Gastrocnemius medialis (tissue), 4 donors: ENCODE measurements around the gene MTARC1. TPM values are rescaled to one million over a fixed set of nuclear protein-coding genes. Genes with fewer than 3 reads are reported as not detected.

Source experiments
- ATAC-seq, 2 donors: fragments of 150-250 bp; one replicate each; pipeline ENCODE4 v1.9.1; 2016
- DNase-seq, 2 donors: peaks; one replicate each; pipeline ENCODE4 v3.0.0-alpha.2; 2019
- H3K27ac ChIP-seq, 4 donors: fragments of 200-600 bp; sonication (generic); 1 replicate in 1 of 4; 2 replicates in 3 of 4; pipeline ENCODE4 v1.5.1; 2016 to 2018; ENCODE audit warnings: mild to moderate bottlenecking in 2 of 4, moderate library complexity in 1 of 4
- H3K27me3 ChIP-seq, 3 donors: fragments of 200-600 bp; sonication (generic) in 2 of 3; 1 replicate in 1 of 3; 2 replicates in 2 of 3; pipeline versions ENCODE4 v1.5.1 to v1.6.0; 2016 to 2019; ENCODE audit warnings: mild to moderate bottlenecking in 1 of 3, moderate library complexity in 1 of 3
- H3K36me3 ChIP-seq, 2 donors: fragments of 200-600 bp; sonication (generic) in 1 of 2; one replicate each; pipeline ENCODE4 v1.5.1; 2017 to 2018
- H3K4me1 ChIP-seq, 2 donors: fragments of 200-600 bp; sonication (generic) in 1 of 2; one replicate each; pipeline ENCODE4 v1.5.1; 2016 to 2017; ENCODE audit warnings: mild to moderate bottlenecking in 2 of 2
- H3K4me3 ChIP-seq, 4 donors: fragments of 200-600 bp; sonication (generic) in 3 of 4; 1 replicate in 1 of 4; 2 replicates in 3 of 4; pipeline ENCODE4 v1.5.1; 2016 to 2019; ENCODE audit warnings: mild to moderate bottlenecking in 2 of 4
- H3K9me3 ChIP-seq, 3 donors: fragments of 200-600 bp; sonication (generic) in 2 of 3; 1 replicate in 1 of 3; 2 replicates in 2 of 3; pipeline ENCODE4 v1.5.1; 2016 to 2019
- POLR2A ChIP-seq, 2 donors: fragments of 450-650 bp; IDR thresholded peaks; one replicate each; pipeline ENCODE4 v1.6.1; 2017; ENCODE audit warnings: antibody characterized with exemption in 2 of 2, mild to moderate bottlenecking in 2 of 2, moderate library complexity in 2 of 2
- in situ Hi-C, 4 donors: fragments of 200-750 bp; cut with MboI; loops; one replicate each; pipeline versions ENCODE4 v1.15.0 to v1.8.0; 2017; ENCODE audit warnings: low sequenced_read_pairs in 4 of 4
- intact Hi-C: fragments of 100-400 bp; cut with DNase I; formaldehyde crosslinking; loops from one replicate; pipeline ENCODE4 v1.15.1; 2023; ENCODE audit warnings: low total_unique reads
- total RNA-seq, 4 donors: library from RNA; depleted of rRNA; stranded (reverse); fragments of >200 nt; gene quantifications; one replicate each; pipeline versions ENCODE4 v1.1.0 to v1.2.3, GENCODE V29; 2016
- TF ChIP-seq, protein P1 (sequence below), 5 experiments: fragments of 450-650 bp in 3 of 5; fragments of 200-600 bp in 2 of 5; sonication (generic) in 2 of 5; IDR thresholded peaks in 4 of 5; conservative IDR thresholded peaks in 1 of 5; 1 replicate in 4 of 5; 2 replicates in 1 of 5; pipeline ENCODE4 v1.5.1; 2016 to 2019; ENCODE audit warnings: antibody characterized with exemption in 5 of 5, mild to moderate bottlenecking in 3 of 5, moderate library complexity in 3 of 5

MTARC1 gene
- total RNA-seq, 4 donors from 2014 or later: 1.2 to 2.9 (median 1.3) TPM

DNA sequence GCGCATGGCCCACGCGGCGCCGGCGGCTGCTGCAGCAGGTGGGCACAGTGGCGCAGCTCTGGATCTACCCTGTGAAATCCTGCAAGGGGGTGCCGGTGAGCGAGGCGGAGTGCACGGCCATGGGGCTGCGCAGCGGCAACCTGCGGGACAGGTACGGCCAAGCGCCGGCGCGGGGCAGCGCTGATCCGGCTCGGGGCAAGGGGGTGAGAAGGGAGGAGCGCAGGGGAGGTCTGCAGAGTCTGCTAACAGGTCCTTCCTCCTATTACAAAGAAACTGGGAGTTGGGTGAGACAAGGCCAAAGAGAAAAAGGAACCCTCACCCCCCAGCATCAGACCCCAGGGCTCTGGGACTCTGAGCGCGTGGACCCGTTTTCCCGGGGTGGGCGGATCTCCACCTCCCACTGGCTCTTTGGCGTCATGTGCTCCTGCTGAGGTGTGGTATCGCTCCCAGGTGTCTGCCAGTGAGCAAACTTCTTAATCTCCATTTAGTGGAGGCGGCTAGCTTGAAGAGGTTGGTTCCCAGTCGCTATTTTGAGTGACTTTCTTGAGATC lies 431 bp downstream of the MTARC1 start:
- ATAC-seq (peak; percentile 17 to 43), DNase-seq (peak in 1 of 2 donors; percentile 23)
- TF ChIP-seq, protein P1, sequence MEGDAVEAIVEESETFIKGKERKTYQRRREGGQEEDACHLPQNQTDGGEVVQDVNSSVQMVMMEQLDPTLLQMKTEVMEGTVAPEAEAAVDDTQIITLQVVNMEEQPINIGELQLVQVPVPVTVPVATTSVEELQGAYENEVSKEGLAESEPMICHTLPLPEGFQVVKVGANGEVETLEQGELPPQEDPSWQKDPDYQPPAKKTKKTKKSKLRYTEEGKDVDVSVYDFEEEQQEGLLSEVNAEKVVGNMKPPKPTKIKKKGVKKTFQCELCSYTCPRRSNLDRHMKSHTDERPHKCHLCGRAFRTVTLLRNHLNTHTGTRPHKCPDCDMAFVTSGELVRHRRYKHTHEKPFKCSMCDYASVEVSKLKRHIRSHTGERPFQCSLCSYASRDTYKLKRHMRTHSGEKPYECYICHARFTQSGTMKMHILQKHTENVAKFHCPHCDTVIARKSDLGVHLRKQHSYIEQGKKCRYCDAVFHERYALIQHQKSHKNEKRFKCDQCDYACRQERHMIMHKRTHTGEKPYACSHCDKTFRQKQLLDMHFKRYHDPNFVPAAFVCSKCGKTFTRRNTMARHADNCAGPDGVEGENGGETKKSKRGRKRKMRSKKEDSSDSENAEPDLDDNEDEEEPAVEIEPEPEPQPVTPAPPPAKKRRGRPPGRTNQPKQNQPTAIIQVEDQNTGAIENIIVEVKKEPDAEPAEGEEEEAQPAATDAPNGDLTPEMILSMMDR (IDR thresholded peaks at IDR 0.05 in 4 of 5, conservative IDR thresholded peaks at IDR 0.05 in 1 of 5): peak in 1 of 5 experiments; percentile 6
- no peak for TF ChIP-seq POLR2A (IDR thresholded peaks at IDR 0.05)
- H3K27ac ChIP-seq: peak overlapping the region; percentile 56 to 76 (median 61)
- peaks cover 3% of the 10 kb centered on the region in 2 donors for H3K36me3 ChIP-seq
- H3K9me3 ChIP-seq: no peaks in the 10 kb centered on the region
- H3K4me1 ChIP-seq: peaks cover 20 to 37% of the 10 kb centered on the region in 2 donors
- intact Hi-C loops (loop anchor here (10.0 kb wide), 1 partner anchor 512 kb away; the partner anchor contains the start of gene RAB3GAP2), in situ Hi-C loops (loop anchor here in 2 of 4 donors (25.0 kb wide), 1 partner anchor 500 kb away; no protein-coding TSS in a partner anchor)
- H3K4me3 ChIP-seq: peak overlapping the region; percentile 63 to 78 (median 66)
- no peaks in the 10 kb centered on the region for H3K27me3 ChIP-seq

DNA sequence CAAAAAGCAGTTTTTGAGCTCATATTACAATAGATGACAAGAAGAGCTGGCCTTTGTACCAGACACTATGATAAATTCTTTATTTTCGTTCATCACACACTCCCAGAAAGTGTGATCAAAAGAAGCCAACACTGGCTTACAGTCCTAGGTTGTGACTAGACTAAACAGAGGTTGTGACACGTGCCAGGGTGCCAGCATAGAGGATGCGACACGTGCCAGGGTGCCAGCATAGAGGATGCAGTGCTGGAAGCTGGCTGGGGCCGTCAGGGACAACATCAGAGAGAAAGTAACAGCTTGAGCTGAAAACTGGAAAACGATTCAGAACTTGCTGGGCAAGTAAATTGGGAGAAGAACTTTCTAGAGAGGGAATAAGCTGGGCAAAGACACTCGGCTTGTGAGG lies 2.2 kb downstream of the MTARC1 start:
- Histone ChIP-seq H3K4me3 (no peak overlapping the region), H3K27me3 (no peaks in the 10 kb centered on the region), H3K36me3 (peaks cover 0 to under 1% of the 10 kb centered on the region in 2 donors), H3K27ac (peak overlapping the region in 1 of 4 donors; percentile 39), H3K4me1 (peaks cover 29 to 42% of the 10 kb centered on the region in 2 donors), H3K9me3 (no peaks in the 10 kb centered on the region)
- no peak for ATAC-seq
- intact Hi-C loops: loop anchor here (10.0 kb wide), 1 partner anchor 514 kb away; the partner anchor contains the start of gene RAB3GAP2
- in situ Hi-C loops: loop anchor here in 2 of 4 donors (25.0 kb wide), 1 partner anchor 502 kb away; no protein-coding TSS in a partner anchor
- no peak for DNase-seq
- TF ChIP-seq, protein P1 (IDR thresholded peaks at IDR 0.05 in 4 of 5, conservative IDR thresholded peaks at IDR 0.05 in 1 of 5): no peak
- no peak for TF ChIP-seq POLR2A (IDR thresholded peaks at IDR 0.05)

DNA sequence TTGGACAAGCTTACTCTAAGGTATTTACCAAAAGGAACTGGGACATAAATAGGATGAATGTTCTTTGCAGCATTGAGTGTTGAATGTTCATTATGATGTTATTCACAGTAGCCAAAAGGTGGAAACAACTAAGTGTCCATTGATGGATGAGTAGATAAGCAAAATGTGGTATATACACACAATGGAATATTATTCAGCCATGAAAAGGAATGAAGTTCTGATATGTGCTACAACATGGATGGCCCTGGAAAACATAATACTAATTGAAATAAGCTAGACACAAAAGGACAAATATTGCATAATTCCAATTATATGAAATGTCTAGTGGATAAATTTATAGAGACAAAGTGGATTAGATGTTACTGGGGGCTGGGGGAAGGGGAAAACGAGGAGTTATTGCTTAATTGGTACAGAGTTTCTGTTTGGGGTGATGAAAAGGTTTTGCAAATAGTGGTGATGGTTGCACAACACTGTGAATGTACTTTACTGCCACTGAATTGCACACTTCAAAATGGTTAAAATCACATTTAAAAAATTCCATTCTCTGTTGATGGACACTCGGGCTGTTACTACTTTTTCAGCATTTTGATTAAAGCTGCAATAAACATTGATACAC lies 2.9 kb downstream of the MTARC1 start:
- in situ Hi-C loops (loop anchor here in 2 of 4 donors (25.0 kb wide), 1 partner anchor 502 kb away; no protein-coding TSS in a partner anchor), intact Hi-C loops (loop anchor here (10.0 kb wide), 1 partner anchor 515 kb away; the partner anchor contains the start of gene RAB3GAP2)
- DNase-seq (no peak), ATAC-seq (no peak)
- no peaks in the 10 kb centered on the region for H3K27me3 ChIP-seq
- H3K36me3 ChIP-seq: no peaks in the 10 kb centered on the region
- no peak overlapping the region for H3K4me3 ChIP-seq
- H3K9me3 ChIP-seq: no peaks in the 10 kb centered on the region
- no peak for TF ChIP-seq POLR2A (IDR thresholded peaks at IDR 0.05)
- TF ChIP-seq, protein P1 (IDR thresholded peaks at IDR 0.05 in 4 of 5, conservative IDR thresholded peaks at IDR 0.05 in 1 of 5): no peak
- H3K4me1 ChIP-seq: peaks cover 29 to 42% of the 10 kb centered on the region in 2 donors
- H3K27ac ChIP-seq: peak overlapping the region in 1 of 4 donors; percentile 75

DNA sequence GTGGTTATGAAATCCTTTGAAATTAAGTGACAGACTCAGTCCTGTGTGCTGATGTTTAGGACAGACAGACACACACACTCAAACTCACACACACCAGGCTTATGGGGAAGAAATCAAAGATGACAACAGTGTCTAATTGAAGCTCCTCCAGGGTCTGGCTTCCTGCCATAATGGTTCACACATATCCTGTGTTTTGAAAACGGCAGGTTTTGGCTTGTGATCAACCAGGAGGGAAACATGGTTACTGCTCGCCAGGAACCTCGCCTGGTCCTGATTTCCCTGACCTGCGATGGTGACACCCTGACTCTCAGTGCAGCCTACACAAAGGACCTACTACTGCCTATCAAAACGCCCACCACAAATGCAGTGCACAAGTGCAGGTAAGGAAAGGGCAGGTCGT lies 4.6 kb downstream of the MTARC1 start:
- Histone ChIP-seq H3K27me3 (no peaks in the 10 kb centered on the region), H3K9me3 (no peaks in the 10 kb centered on the region), H3K4me3 (no peak overlapping the region), H3K27ac (peak overlapping the region; percentile 55 to 75 (median 68)), H3K36me3 (no peaks in the 10 kb centered on the region), H3K4me1 (peaks cover 29 to 32% of the 10 kb centered on the region in 2 donors)
- ATAC-seq: no peak
- TF ChIP-seq, protein P1 (IDR thresholded peaks at IDR 0.05 in 4 of 5, conservative IDR thresholded peaks at IDR 0.05 in 1 of 5): no peak
- no peak for TF ChIP-seq POLR2A (IDR thresholded peaks at IDR 0.05)
- DNase-seq: peak; percentile 13 to 20
- intact Hi-C loops: no loop called here
- in situ Hi-C loops: loop anchor here in 2 of 4 donors (25.0 kb wide), 1 partner anchor 504 kb away; no protein-coding TSS in a partner anchor
